ENCODE results near the gene BIRC2.

- TF ChIP-seq, protein P1, sequence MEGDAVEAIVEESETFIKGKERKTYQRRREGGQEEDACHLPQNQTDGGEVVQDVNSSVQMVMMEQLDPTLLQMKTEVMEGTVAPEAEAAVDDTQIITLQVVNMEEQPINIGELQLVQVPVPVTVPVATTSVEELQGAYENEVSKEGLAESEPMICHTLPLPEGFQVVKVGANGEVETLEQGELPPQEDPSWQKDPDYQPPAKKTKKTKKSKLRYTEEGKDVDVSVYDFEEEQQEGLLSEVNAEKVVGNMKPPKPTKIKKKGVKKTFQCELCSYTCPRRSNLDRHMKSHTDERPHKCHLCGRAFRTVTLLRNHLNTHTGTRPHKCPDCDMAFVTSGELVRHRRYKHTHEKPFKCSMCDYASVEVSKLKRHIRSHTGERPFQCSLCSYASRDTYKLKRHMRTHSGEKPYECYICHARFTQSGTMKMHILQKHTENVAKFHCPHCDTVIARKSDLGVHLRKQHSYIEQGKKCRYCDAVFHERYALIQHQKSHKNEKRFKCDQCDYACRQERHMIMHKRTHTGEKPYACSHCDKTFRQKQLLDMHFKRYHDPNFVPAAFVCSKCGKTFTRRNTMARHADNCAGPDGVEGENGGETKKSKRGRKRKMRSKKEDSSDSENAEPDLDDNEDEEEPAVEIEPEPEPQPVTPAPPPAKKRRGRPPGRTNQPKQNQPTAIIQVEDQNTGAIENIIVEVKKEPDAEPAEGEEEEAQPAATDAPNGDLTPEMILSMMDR (IDR thresholded peaks at IDR 0.05; ENCODE audit: low read length), result peak; percentile 59
- no peak for TF ChIP-seq EZH2 (IDR thresholded peaks at IDR 0.05; ENCODE audit: borderline replicate concordance, low read length)
These were observed at the start of gene BIRC2 for GRCh38 chr11:102346748-102347461.

Measured in OCI-LY1 (cell line).